A549 (cell line): ENCODE results near the gene CSNK2A1. TPM values are rescaled to one million over a fixed set of nuclear protein-coding genes. Genes with fewer than 3 reads are reported as not detected.

Source experiments
- ATAC-seq, 2 experiments: fragments of 200-7000 bp in 1 of 2; fragments of >200 bp in 1 of 2; cut with Nextera tagmentation in 1 of 2; cut with Tn5 transposase in 1 of 2; 3 replicates each; pipeline versions ENCODE4 v1.8.0 to v1.9.1; 2018 to 2020; ENCODE audit warnings: mild to moderate bottlenecking in 1 of 2, moderate library complexity in 1 of 2
- CTCF ChIA-PET: fragments of 300-600 bp; sonication (Branson Sonifier 250); formaldehyde crosslinking; extraction: SDS; loops from one replicate; lab custom pipeline; 2021; ENCODE audit warnings: antibody characterized with exemption, inconsistent platforms; lab: Yijun Ruan, JAX
- POLR2A ChIA-PET: fragments of 350-600 bp; formaldehyde crosslinking; extraction: SDS; loops from one replicate; lab custom pipeline; 2021; ENCODE audit warnings: antibody characterized with exemption, inconsistent platforms; lab: Yijun Ruan, JAX
- DNase-seq, 2 experiments: peaks; one replicate each; pipeline versions ENCODE4 v3.0.0 to v3.0.0-alpha.2; 2011 to 2016; ENCODE audit warnings: low read depth in 1 of 2, low spot score in 1 of 2
- FAIRE-seq: peaks from 2 replicates; lab custom pipeline; 2011; peaks lifted over from hg19 to GRCh38; lab: Jason Lieb, UNC
- H3K27ac ChIP-seq, 2 experiments: fragments of >200 bp; sonication (Bioruptor Twin); formaldehyde crosslinking; 3 replicates each; pipeline ENCODE4 v1.5.1; 2016 to 2017
- H3K4me1 ChIP-seq: fragments of >200 bp; sonication (Bioruptor Twin); formaldehyde crosslinking; 3 replicates; pipeline ENCODE4 v1.6.1; 2016
- H3K4me2 ChIP-seq: fragments of >200 bp; sonication (Bioruptor Twin); formaldehyde crosslinking; 3 replicates; pipeline ENCODE4 v1.6.1; 2016
- H3K4me3 ChIP-seq: fragments of >200 bp; sonication (Bioruptor Twin); formaldehyde crosslinking; 3 replicates; pipeline ENCODE4 v1.5.1; 2016
- H3K9me3 ChIP-seq: fragments of >200 bp; sonication (Bioruptor Twin); formaldehyde crosslinking; 3 replicates; pipeline ENCODE4 v1.6.1; 2016
- E2F6 ChIP-seq: IDR thresholded peaks from 2 replicates; pipeline ENCODE4 v1.6.1; 2012; ENCODE audit warnings: low read depth, borderline replicate concordance
- EHMT2 ChIP-seq: fragments of 200-600 bp; sonication (generic); IDR thresholded peaks from 2 replicates; pipeline ENCODE4 v1.6.1; 2016; ENCODE audit warnings: antibody characterized with exemption, low read depth, mild to moderate bottlenecking, moderate library complexity
- ELK1 ChIP-seq: fragments of 150-350 bp; IDR thresholded peaks from 2 replicates; pipeline ENCODE4 v1.6.1; 2014; ENCODE audit warnings: low read depth, mild to moderate bottlenecking, low read length
- FOSL2 ChIP-seq, 2 experiments: fragments of 450-650 bp in 1 of 2; fragments of >200 bp in 1 of 2; sonication (Bioruptor Twin) in 1 of 2; formaldehyde crosslinking; IDR thresholded peaks; 2 replicates each; pipeline versions ENCODE4 v1.5.0 to v1.6.1; 2016 to 2020; ENCODE audit warnings: mild to moderate bottlenecking in 1 of 2, moderate library complexity in 1 of 2
- HDAC2 ChIP-seq: fragments of 200-600 bp; sonication (generic); IDR thresholded peaks from 2 replicates; pipeline ENCODE4 v1.6.1; 2016
- HMGXB4 ChIP-seq: fragments of 250-450 bp; sonication (Bioruptor Pico); IDR thresholded peaks from 2 replicates; pipeline ENCODE4 v1.5.0; 2021; ENCODE audit warnings: mild to moderate bottlenecking, moderate library complexity, borderline replicate concordance
- HOXB5 ChIP-seq: fragments of 250-450 bp; sonication (Bioruptor Pico); IDR thresholded peaks from 2 replicates; pipeline ENCODE4 v1.5.0; 2020; ENCODE audit warnings: mild to moderate bottlenecking, moderate library complexity
- KDM1A ChIP-seq: fragments of 200-600 bp; sonication (generic); IDR thresholded peaks from 2 replicates; pipeline ENCODE4 v1.6.1; 2016; ENCODE audit warnings: low read depth, mild to moderate bottlenecking
- KDM5A ChIP-seq: fragments of 200-600 bp; sonication (generic); IDR thresholded peaks from 2 replicates; pipeline ENCODE4 v1.6.1; 2016; ENCODE audit warnings: antibody characterized with exemption, mild to moderate bottlenecking
- RARB ChIP-seq: fragments of 250-450 bp; sonication (Bioruptor Pico); IDR thresholded peaks from 2 replicates; pipeline ENCODE4 v1.8.0; 2021; ENCODE audit warnings: mild to moderate bottlenecking, moderate library complexity
- ZC3H11A ChIP-seq: fragments of 450-650 bp; IDR thresholded peaks from 2 replicates; pipeline ENCODE4 v1.6.1; 2014; ENCODE audit warnings: antibody characterized with exemption, mild to moderate bottlenecking
- ZNF302 ChIP-seq: fragments of 250-450 bp; sonication (Bioruptor Pico); IDR thresholded peaks from 2 replicates; pipeline ENCODE4 v1.9.0; 2021; ENCODE audit warnings: inconsistent platforms, mild to moderate bottlenecking, moderate library complexity
- ZSCAN20 ChIP-seq: fragments of 250-450 bp; sonication (Bioruptor Pico); IDR thresholded peaks from 2 replicates; pipeline ENCODE4 v1.8.0; 2022; ENCODE audit warnings: mild to moderate bottlenecking, moderate library complexity
- WGBS: methylation state at CpG from one replicate; pipeline ENCODE4 v1.1.6; 2017; ENCODE audit errors: missing lambda C conversion rate; 5-methylcytosine and 5-hydroxymethylcytosine counted together
- polyA plus RNA-seq, 4 experiments: library from polyadenylated mRNA; depleted of rRNA in 3 of 4; stranded (reverse); fragments of >200 nt; fragmentation: RNase III in 1 of 4; extraction: RNeasy Plus Mini Kit Qiagen cat#74134 plus additional on column Dnase treatment in 1 of 4; gene quantifications; 2 replicates in 3 of 4; 3 replicates in 1 of 4; pipeline ENCODE4 v1.2.3, GENCODE V29; 2011 to 2017
- TF ChIP-seq, protein P1 (sequence below): fragments of >200 bp; sonication (Bioruptor Twin); formaldehyde crosslinking; IDR thresholded peaks from 2 replicates; pipeline ENCODE4 v1.6.1; 2016
- TF ChIP-seq, protein P2 (sequence below): fragments of 250-450 bp; sonication (Bioruptor Pico); IDR thresholded peaks from 2 replicates; pipeline ENCODE4 v1.5.0; 2020; ENCODE audit warnings: low read depth, mild to moderate bottlenecking, moderate library complexity

CSNK2A1 gene
- polyA plus RNA-seq, 2 of the 4 experiments (the other 2 are of a cell fraction): 157 to 306 TPM

- no peak for TF ChIP-seq HMGXB4
Measured at GRCh38 chr20:527571-527886, 16.1 kb downstream of the CSNK2A1 start (continued).

- ATAC-seq: no peak
- Histone ChIP-seq H3K9me3 (peaks cover 28% of the 10 kb centered on the region), H3K27ac (no peak overlapping the region), H3K4me1 (peaks cover 7% of the 10 kb centered on the region; the same call in 2 of the 3 replicates), H3K4me3 (no peak overlapping the region), H3K4me2 (no peak overlapping the region)
- POLR2A ChIA-PET: no interaction called here
- WGBS: 72% methylated on average over 4 of the region's 4 CpGs
- peak; percentile 18 for FAIRE-seq
- no peak for DNase-seq
- CTCF ChIA-PET: interaction anchor here (1.1 to 1.6 kb wide), 4 partner anchors 9 to 90 kb away, joined by 3 to 4 read pairs (median 3); no protein-coding TSS in a partner anchor
- TF ChIP-seq, protein P1, sequence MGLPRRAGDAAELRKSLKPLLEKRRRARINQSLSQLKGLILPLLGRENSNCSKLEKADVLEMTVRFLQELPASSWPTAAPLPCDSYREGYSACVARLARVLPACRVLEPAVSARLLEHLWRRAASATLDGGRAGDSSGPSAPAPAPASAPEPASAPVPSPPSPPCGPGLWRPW: no peak
- TF ChIP-seq KDM5A: no peak
Measured at GRCh38 chr20:521860-522259, 21.7 kb downstream of the CSNK2A1 start.

DNA sequence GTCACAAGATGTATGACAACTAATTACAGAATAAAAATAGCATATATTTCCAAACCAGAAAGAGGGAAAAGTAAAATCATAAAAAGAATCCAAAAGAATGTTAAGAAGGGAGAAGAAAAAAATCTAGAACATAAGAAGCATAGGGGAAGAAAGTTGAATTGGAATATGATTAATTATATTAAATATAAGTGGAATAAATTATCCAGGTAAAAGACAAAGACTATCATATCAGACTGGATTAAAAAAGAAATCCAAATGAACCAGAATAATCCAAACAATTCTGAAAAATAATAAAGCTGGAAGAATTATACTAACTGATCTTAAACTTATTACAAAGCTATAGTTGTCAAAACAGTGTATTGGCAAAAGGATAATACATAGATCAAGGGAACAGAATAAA, 23.6 kb downstream of the CSNK2A1 start:
- POLR2A ChIA-PET: interaction anchor here (0.9 kb wide), 1 partner anchor 24 kb away, joined by 4 read pairs; no protein-coding TSS in a partner anchor
- ATAC-seq (no peak), DNase-seq (no peak), FAIRE-seq (no peak)
- Histone ChIP-seq H3K4me1 (peaks cover 10% of the 10 kb centered on the region; the same call in 2 of the 3 replicates), H3K9me3 (peaks cover 28% of the 10 kb centered on the region), H3K4me2 (no peak overlapping the region), H3K27ac (no peak overlapping the region), H3K4me3 (no peak overlapping the region)
- CTCF ChIA-PET: interaction anchor here (1.0 to 1.2 kb wide), 3 partner anchors 16 to 147 kb away, joined by 3 read pairs; no protein-coding TSS in a partner anchor
- TF ChIP-seq FOSL2 (IDR thresholded peaks at IDR 0.05) (no peak), FOSL2 (CRISPR knock-in tag; IDR thresholded peaks at IDR 0.05) (no peak), KDM1A (peak; percentile 51; the same call in 1 of the 2 replicates)
- TF ChIP-seq, all 56 proteins: peak for 1

- POLR2A ChIA-PET: no interaction called here
- TF ChIP-seq ZNF302 (CRISPR knock-in tag) (no peak), E2F6 (no peak), ZSCAN20 (CRISPR knock-in tag) (no peak)
- TF ChIP-seq, protein P2, sequence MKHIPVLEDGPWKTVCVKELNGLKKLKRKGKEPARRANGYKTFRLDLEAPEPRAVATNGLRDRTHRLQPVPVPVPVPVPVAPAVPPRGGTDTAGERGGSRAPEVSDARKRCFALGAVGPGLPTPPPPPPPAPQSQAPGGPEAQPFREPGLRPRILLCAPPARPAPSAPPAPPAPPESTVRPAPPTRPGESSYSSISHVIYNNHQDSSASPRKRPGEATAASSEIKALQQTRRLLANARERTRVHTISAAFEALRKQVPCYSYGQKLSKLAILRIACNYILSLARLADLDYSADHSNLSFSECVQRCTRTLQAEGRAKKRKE (CRISPR knock-in tag): no peak
- no peak overlapping the region for H3K27ac ChIP-seq
- ATAC-seq (no peak), FAIRE-seq (no peak), DNase-seq (no peak)
- H3K4me3 ChIP-seq: no peak overlapping the region
- CTCF ChIA-PET: interaction anchor here (0.7 to 1.4 kb wide), 3 partner anchors 8 to 186 kb away, joined by 3 to 5 read pairs (median 3); no protein-coding TSS in a partner anchor
- no peak overlapping the region for H3K4me2 ChIP-seq
- peaks cover 10% of the 10 kb centered on the region; the same call in 2 of the 3 replicates for H3K4me1 ChIP-seq
- 23% methylated on average over 2 of the region's 2 CpGs for WGBS
- peaks cover 28% of the 10 kb centered on the region for H3K9me3 ChIP-seq
Measured at GRCh38 chr20:517221-517620, 26.4 kb downstream of the CSNK2A1 start.

- H3K4me3 ChIP-seq: no peak overlapping the region
- FAIRE-seq (peak; percentile 93), DNase-seq (no peak), ATAC-seq (no peak)
- peaks cover 11% of the 10 kb centered on the region; the same call in 2 of the 3 replicates for H3K4me1 ChIP-seq
- no peak overlapping the region for H3K4me2 ChIP-seq
- H3K9me3 ChIP-seq: peaks cover 28% of the 10 kb centered on the region
- H3K27ac ChIP-seq: no peak overlapping the region
- POLR2A ChIA-PET: no interaction called here
- WGBS: 82% methylated on average over 2 of the region's 2 CpGs
- CTCF ChIA-PET: interaction anchor here (0.7 to 1.6 kb wide), 4 partner anchors 8 to 186 kb away, joined by 3 to 5 read pairs (median 3); no protein-coding TSS in a partner anchor
- TF ChIP-seq EHMT2 (no peak), ZC3H11A (no peak), RARB (CRISPR knock-in tag) (no peak), HOXB5 (CRISPR knock-in tag) (no peak), HDAC2 (no peak), ELK1 (no peak)
- TF ChIP-seq, protein P1: no peak
Measured at GRCh38 chr20:516799-517198, 26.8 kb downstream of the CSNK2A1 start.
